Body of pancreas (tissue), 4 donors: ENCODE data around the gene CACNA1C. TPM values are rescaled to one million over a fixed set of nuclear protein-coding genes. Genes with fewer than 3 reads are reported as not detected.

Source experiments
- ATAC-seq: fragments of 150-250 bp; one replicate; pipeline ENCODE4 v1.9.1; 2016
- DNase-seq, 4 donors: peaks; one replicate each; pipeline ENCODE4 v3.0.0-alpha.2; 2019
- H3K27ac ChIP-seq, 4 donors: fragments of 200-600 bp; sonication (generic); 1 replicate in 3 of 4; 2 replicates in 1 of 4; pipeline versions ENCODE4 v1.5.1 to v1.6.1; 2016 to 2019; ENCODE audit warnings: mild to moderate bottlenecking in 1 of 4, mixed read lengths in 1 of 4, moderate library complexity in 1 of 4
- H3K27me3 ChIP-seq, 2 donors: fragments of 200-600 bp; sonication (generic); one replicate each; pipeline ENCODE4 v1.6.0; 2016; ENCODE audit warnings: mild to moderate bottlenecking in 1 of 2
- H3K36me3 ChIP-seq, 2 donors: fragments of 200-600 bp; sonication (generic); replicated peaks in 1 of 2; 2 replicates each; pipeline ENCODE4 v1.5.1; 2016; ENCODE audit warnings: low read depth in 2 of 2; ENCODE audit not compliant: insufficient read depth in 1 of 2
- H3K4me1 ChIP-seq: fragments of 200-600 bp; sonication (generic); one replicate; pipeline ENCODE4 v1.6.0; 2016
- H3K4me3 ChIP-seq, 2 donors: fragments of 200-600 bp; sonication (generic); 1 replicate in 1 of 2; 2 replicates in 1 of 2; pipeline ENCODE4 v1.5.1; 2016 to 2019
- H3K9me3 ChIP-seq, 3 donors: fragments of 200-600 bp; sonication (generic); 1 replicate in 2 of 3; 2 replicates in 1 of 3; pipeline ENCODE4 v1.5.1; 2016
- POLR2A ChIP-seq, 3 donors: fragments of 450-650 bp; IDR thresholded peaks; one replicate each; pipeline ENCODE4 v1.6.1; 2016; ENCODE audit warnings: antibody characterized with exemption in 3 of 3, mild to moderate bottlenecking in 2 of 3
- WGBS, 2 donors: methylation state at CpG; one replicate each; pipeline ENCODE4 v1.1.5; 2017; 5-methylcytosine and 5-hydroxymethylcytosine counted together
- intact Hi-C: fragments of 100-400 bp; cut with DNase I; formaldehyde crosslinking; loops from one replicate; pipeline ENCODE4 v1.15.1; 2023
- total RNA-seq, 2 donors: library from RNA; depleted of rRNA; stranded (reverse); fragments of >200 nt; gene quantifications; one replicate each; pipeline ENCODE4 v1.1.0, GENCODE V29; 2016
- TF ChIP-seq, protein P1 (sequence below), 7 experiments: fragments of 450-650 bp in 4 of 7; fragments of 200-600 bp in 3 of 7; sonication (generic) in 3 of 7; IDR thresholded peaks; one replicate each; pipeline ENCODE4 v1.5.1; 2016 to 2019; ENCODE audit warnings: antibody characterized with exemption in 7 of 7

The CACNA1C gene
- total RNA-seq, 2 donors from 2014 or later: 2.3 to 4.4 TPM

DNA sequence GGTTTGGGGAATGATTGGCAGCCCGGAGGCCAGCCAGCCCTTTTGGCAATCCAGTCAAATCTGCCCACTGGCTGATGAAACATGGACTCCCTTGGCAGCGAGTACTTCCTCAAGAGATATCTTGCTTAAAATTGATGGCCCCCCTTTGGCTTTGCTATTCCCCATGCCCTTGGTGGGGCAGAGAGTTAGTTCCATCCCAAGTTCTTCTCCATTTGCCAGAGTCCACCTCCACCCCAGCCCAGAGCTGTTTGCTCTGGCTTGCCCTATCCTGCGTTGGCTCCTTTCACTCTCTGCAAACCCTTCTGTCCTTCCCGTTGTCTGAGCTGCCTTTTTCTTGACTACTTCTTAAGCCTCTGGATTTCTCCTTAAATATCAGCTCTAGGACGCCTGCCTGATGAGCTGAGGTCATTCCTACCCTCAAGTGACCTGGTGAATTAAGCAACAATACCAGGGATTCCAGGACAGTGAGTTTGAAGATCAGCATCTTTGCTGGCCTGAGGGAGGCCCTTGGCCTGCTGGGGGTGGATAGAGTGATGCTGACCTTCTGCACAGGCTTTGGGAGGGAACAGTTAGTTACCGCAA lies 212.0 kb downstream of the CACNA1C start:
- H3K36me3 ChIP-seq: no peaks in the 10 kb centered on the region
- intact Hi-C loops: no loop called here
- H3K9me3 ChIP-seq: no peaks in the 10 kb centered on the region
- DNase-seq (peak in 3 of 4 donors; percentile 16 to 51 (median 27)), ATAC-seq (peak; percentile 70)
- H3K4me3 ChIP-seq: no peak overlapping the region
- peak overlapping the region in 1 of 4 donors; percentile 39 for H3K27ac ChIP-seq
- H3K4me1 ChIP-seq: no peaks in the 10 kb centered on the region
- H3K27me3 ChIP-seq: no peaks in the 10 kb centered on the region
- WGBS, 2 donors: 49 to 55% methylated on average over 5 to 6 of the region's 6 CpGs
- TF ChIP-seq, protein P1, sequence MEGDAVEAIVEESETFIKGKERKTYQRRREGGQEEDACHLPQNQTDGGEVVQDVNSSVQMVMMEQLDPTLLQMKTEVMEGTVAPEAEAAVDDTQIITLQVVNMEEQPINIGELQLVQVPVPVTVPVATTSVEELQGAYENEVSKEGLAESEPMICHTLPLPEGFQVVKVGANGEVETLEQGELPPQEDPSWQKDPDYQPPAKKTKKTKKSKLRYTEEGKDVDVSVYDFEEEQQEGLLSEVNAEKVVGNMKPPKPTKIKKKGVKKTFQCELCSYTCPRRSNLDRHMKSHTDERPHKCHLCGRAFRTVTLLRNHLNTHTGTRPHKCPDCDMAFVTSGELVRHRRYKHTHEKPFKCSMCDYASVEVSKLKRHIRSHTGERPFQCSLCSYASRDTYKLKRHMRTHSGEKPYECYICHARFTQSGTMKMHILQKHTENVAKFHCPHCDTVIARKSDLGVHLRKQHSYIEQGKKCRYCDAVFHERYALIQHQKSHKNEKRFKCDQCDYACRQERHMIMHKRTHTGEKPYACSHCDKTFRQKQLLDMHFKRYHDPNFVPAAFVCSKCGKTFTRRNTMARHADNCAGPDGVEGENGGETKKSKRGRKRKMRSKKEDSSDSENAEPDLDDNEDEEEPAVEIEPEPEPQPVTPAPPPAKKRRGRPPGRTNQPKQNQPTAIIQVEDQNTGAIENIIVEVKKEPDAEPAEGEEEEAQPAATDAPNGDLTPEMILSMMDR (IDR thresholded peaks at IDR 0.05): no peak
- TF ChIP-seq POLR2A (IDR thresholded peaks at IDR 0.05): no peak

DNA sequence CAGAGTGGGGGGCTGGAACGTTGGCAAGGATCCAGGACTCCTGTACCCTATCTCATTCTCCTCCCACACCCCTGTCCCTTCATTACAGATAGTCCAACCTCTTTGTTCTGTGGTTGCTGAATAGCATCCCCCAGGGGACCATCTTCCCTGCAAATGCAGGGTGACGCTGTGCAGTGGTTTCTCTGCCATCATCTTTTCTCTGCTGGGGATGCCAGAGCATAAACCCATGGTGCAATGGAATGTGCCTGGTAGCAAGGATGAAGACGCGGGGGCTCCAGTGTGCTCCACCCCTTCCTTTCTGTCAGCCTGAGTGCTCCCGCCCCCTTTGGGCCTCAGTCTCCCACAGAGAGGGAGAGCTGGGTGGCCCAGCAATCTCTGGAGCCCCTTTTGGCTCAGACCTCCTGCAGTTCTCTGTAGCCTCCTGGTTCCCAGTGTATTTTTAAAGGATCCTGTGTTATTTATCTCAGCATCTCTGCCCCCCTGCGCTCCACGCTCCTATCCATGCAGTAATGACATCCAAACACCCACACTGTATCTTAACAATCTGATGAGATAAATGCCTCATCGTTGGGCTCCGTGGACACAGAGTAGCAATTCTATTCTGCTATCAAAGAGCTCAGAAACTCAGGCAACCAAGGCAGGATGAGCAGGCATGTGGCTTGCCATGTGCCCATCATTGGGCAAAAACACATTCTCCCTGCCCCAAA lies 212.8 kb downstream of the CACNA1C start:
- ATAC-seq (no peak), DNase-seq (no peak)
- no peaks in the 10 kb centered on the region for H3K36me3 ChIP-seq
- no peaks in the 10 kb centered on the region for H3K4me1 ChIP-seq
- intact Hi-C loops: no loop called here
- H3K4me3 ChIP-seq: no peak overlapping the region
- no peaks in the 10 kb centered on the region for H3K27me3 ChIP-seq
- WGBS, 2 donors: 74 to 76% methylated on average over 9 of the region's 9 CpGs
- TF ChIP-seq, protein P1 (IDR thresholded peaks at IDR 0.05): no peak
- no peak for TF ChIP-seq POLR2A (IDR thresholded peaks at IDR 0.05)
- no peak overlapping the region for H3K27ac ChIP-seq
- H3K9me3 ChIP-seq: no peaks in the 10 kb centered on the region

DNA sequence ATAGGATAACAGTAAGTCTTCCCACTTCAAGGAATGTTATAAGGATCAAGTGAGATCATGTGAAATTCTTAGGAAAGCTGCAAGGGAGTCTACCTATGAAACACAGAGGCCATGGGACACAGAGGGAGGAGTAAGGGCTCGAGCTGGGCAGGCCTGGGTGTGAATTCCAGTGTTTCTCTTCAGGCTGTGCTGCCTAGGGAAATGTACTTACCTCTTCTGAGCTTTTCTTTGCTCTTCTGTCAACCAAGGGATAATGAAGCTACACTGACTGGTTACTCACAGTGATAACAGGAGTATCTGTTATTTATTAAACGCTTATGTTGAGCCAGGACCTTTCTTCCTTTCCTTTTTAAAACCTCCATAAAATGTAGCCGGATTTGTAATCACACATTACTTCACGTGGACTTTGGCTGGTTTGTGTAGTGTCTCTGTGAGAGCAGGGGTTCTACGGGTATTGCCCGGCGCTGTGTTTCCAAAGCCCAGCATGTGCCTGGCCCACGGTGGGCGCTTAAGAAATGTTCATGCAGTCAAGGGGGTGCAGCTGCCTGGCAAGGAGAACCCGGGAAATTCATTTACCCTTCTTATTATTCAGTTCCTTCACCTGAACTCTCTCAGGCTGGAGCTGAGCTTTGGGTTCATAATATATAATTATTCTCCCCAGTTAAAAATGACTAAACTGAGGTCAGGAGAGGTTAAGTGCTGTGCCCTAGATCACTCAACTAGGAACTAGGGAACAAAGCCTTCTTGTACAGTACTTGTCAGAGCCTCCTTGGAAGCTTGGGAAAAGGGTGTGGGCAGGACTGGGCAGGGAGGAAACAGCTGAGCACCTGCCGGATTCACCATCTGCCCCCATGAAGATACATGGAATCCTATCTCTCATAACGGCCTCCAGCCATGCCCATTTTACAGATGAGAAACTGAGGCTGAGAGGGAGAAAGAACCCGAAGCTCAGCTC lies 214.2 kb downstream of the CACNA1C start:
- Histone ChIP-seq H3K9me3 (no peaks in the 10 kb centered on the region), H3K27ac (no peak overlapping the region), H3K4me3 (no peak overlapping the region), H3K36me3 (no peaks in the 10 kb centered on the region), H3K4me1 (no peaks in the 10 kb centered on the region), H3K27me3 (no peaks in the 10 kb centered on the region)
- no peak for ATAC-seq
- intact Hi-C loops: no loop called here
- WGBS, 2 donors: 44 to 53% methylated on average over 13 of the region's 13 CpGs
- no peak for DNase-seq
- TF ChIP-seq POLR2A (IDR thresholded peaks at IDR 0.05): no peak
- TF ChIP-seq, protein P1 (IDR thresholded peaks at IDR 0.05): no peak

DNA sequence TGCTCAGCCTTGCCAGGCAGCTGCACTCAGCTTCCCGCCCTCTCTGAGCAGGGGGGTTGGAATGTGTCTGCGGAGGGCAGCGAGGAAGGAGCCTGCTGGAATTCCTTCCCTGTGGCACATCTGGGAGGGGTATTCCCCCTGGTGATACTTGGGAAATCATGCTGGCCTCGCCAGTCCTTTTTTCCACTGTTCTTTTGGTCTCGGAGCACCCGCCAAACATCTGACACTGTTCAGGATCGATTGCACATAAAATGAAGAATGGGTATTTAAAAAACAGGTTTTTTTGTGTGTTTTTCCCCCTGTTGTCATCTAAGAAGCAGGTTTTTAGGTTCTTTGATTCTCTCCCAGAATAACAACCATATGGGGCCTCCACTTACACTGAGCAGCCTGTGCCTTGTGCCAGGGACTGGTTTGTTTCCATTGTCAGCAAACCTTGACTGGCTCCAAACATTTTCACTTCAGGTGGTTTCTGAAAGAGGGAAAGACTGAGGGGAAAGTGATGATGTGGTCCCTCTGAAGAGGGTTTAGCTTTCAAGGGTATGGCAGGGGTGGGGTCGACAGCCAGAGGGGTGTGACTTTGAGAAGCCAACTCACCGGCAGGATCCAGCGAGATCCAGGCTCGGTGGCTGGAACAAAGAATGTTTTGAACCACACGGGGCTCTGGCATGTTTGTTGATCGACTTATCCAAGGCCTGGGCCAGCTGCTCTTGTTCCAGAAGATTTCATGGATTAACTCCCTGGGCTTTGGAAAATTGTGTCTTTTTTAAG lies 215.1 kb downstream of the CACNA1C start:
- Histone ChIP-seq H3K4me1 (no peaks in the 10 kb centered on the region), H3K4me3 (no peak overlapping the region), H3K27ac (no peak overlapping the region), H3K9me3 (no peaks in the 10 kb centered on the region), H3K36me3 (no peaks in the 10 kb centered on the region), H3K27me3 (no peaks in the 10 kb centered on the region)
- ATAC-seq (no peak), DNase-seq (no peak)
- no peak for TF ChIP-seq POLR2A (IDR thresholded peaks at IDR 0.05)
- TF ChIP-seq, protein P1 (IDR thresholded peaks at IDR 0.05): no peak
- WGBS, 2 donors: 26 to 39% methylated on average over 13 of the region's 13 CpGs
- intact Hi-C loops: no loop called here
